Testis (tissue), 3 donors: ENCODE measurements around the gene USP47. TPM values are rescaled to one million over a fixed set of nuclear protein-coding genes. Genes with fewer than 3 reads are reported as not detected.

ENCODE experiments used
- DNase-seq: peaks from one replicate; pipeline ENCODE4 v3.0.0-alpha.2; 2019
- H3K27ac ChIP-seq, 2 donors: fragments of 200-600 bp; sonication (generic); one replicate each; pipeline ENCODE4 v1.5.1; 2019
- H3K27me3 ChIP-seq: fragments of 200-600 bp; sonication (generic); one replicate; pipeline ENCODE4 v1.5.1; 2019
- H3K36me3 ChIP-seq: fragments of 200-600 bp; sonication (generic); one replicate; pipeline ENCODE4 v1.5.1; 2017; ENCODE audit warnings: low read depth; ENCODE audit errors: missing control alignments
- H3K4me1 ChIP-seq: fragments of 200-600 bp; sonication (generic); one replicate; pipeline ENCODE4 v1.5.1; 2019
- H3K4me3 ChIP-seq, 2 donors: fragments of 200-600 bp; sonication (generic); one replicate each; pipeline ENCODE4 v1.5.1; 2017 to 2019
- H3K9me3 ChIP-seq: fragments of 200-600 bp; sonication (generic); one replicate; pipeline ENCODE4 v1.5.1; 2017
- POLR2A ChIP-seq: fragments of 450-650 bp; IDR thresholded peaks from one replicate; pipeline ENCODE4 v1.6.1; 2017; ENCODE audit warnings: antibody characterized with exemption, mild to moderate bottlenecking, moderate library complexity
- WGBS, 2 donors: methylation state at CpG; one replicate each; pipeline ENCODE4 v1.1.5; 2018; 5-methylcytosine and 5-hydroxymethylcytosine counted together
- intact Hi-C: fragments of 100-400 bp; cut with DNase I; formaldehyde crosslinking; loops from one replicate; pipeline ENCODE4 v1.15.1; 2023; ENCODE audit warnings: low total_unique reads
- polyA plus RNA-seq: library from polyadenylated mRNA; stranded (reverse); fragments of 350-450 nt; fragmentation: Illumina TruSeq; extraction: RNeasy Lipid Tissue Mini Kit (QIAGEN cat#74804); gene quantifications from one replicate; pipeline ENCODE4 v1.2.3, GENCODE V29; 2014; ENCODE audit warnings: low read depth, low replicate concordance; ENCODE audit not compliant: insufficient read depth
- total RNA-seq, 2 donors: library from RNA; depleted of rRNA; stranded (reverse); fragments of >200 nt; gene quantifications; one replicate each; pipeline ENCODE4 v1.2.3, GENCODE V29; 2016
- TF ChIP-seq, protein P1 (sequence below), 3 experiments: fragments of 450-650 bp in 2 of 3; fragments of 200-600 bp in 1 of 3; sonication (generic) in 1 of 3; IDR thresholded peaks; one replicate each; pipeline ENCODE4 v1.5.1; 2016 to 2019; ENCODE audit warnings: antibody characterized with exemption in 3 of 3, mild to moderate bottlenecking in 2 of 3, moderate library complexity in 1 of 3

Gene USP47
- total and polyA plus RNA-seq, 3 donors from 2014 or later: 35.1 to 111 (median 102) TPM

DNA sequence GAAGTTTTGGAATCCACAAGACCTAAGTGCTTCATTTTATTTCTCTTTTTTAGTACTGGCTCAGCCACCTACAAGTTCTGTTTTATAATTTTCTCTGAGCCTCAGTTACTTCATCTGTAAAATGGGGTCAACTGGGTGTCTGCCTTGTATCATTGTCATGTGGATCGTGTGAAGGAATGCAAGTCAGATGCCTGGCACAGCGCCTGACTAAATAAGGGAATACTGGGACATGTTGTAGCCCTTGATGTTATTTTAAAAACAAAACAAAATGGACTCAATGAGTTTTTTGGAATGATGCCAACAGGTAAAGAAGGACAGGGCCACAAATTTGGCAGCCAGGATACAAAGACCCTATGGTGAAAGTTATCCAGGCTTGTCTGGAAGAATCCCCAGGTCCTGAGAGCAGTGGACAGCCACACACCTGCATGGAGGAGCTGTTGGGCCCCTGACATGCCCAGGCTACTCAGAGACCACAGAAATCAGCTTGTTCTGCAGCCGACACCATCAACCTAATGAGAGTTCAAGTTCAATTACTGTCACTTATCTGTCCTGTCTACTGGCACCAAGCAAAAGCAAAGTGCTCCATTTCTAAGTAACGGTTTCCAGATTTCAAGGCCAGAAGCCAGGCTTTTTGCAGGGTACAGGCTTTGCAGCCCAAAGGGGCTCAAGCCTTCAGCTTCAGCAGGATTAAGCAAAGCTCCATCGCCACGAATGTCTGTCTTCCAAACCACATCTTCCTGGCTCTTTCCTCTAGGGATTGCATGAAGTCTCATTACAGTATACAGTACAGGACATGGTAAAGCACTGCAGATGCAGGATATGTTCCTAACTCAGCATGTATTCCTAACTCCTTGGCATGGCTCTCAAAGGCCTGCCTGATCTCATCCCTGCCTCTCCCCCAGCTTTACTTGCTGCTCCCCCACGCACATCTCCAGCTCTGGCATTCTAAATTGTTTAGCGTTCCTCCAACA lies 148.3 kb downstream of the USP47 start:
- Histone ChIP-seq H3K36me3 (no peaks in the 10 kb centered on the region), H3K9me3 (no peaks in the 10 kb centered on the region), H3K4me3 (no peak overlapping the region), H3K27ac (no peak overlapping the region), H3K27me3 (no peaks in the 10 kb centered on the region), H3K4me1 (peaks cover 18% of the 10 kb centered on the region)
- peak; percentile 67 for DNase-seq
- intact Hi-C loops: no loop called here
- TF ChIP-seq, protein P1, sequence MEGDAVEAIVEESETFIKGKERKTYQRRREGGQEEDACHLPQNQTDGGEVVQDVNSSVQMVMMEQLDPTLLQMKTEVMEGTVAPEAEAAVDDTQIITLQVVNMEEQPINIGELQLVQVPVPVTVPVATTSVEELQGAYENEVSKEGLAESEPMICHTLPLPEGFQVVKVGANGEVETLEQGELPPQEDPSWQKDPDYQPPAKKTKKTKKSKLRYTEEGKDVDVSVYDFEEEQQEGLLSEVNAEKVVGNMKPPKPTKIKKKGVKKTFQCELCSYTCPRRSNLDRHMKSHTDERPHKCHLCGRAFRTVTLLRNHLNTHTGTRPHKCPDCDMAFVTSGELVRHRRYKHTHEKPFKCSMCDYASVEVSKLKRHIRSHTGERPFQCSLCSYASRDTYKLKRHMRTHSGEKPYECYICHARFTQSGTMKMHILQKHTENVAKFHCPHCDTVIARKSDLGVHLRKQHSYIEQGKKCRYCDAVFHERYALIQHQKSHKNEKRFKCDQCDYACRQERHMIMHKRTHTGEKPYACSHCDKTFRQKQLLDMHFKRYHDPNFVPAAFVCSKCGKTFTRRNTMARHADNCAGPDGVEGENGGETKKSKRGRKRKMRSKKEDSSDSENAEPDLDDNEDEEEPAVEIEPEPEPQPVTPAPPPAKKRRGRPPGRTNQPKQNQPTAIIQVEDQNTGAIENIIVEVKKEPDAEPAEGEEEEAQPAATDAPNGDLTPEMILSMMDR (IDR thresholded peaks at IDR 0.05): no peak
- TF ChIP-seq POLR2A: no peak
- WGBS, 2 donors: 61 to 70% methylated on average over 8 of the region's 8 CpGs

GRCh38 chr11:11992257-11993212 lies 150.8 kb downstream of the USP47 start:
- intact Hi-C loops: no loop called here
- Histone ChIP-seq H3K27ac (no peak overlapping the region), H3K4me1 (peaks cover 12% of the 10 kb centered on the region), H3K4me3 (no peak overlapping the region), H3K36me3 (no peaks in the 10 kb centered on the region), H3K9me3 (no peaks in the 10 kb centered on the region), H3K27me3 (no peaks in the 10 kb centered on the region)
- no peak for TF ChIP-seq POLR2A
- TF ChIP-seq, protein P1 (IDR thresholded peaks at IDR 0.05): no peak
- WGBS, 2 donors: 72 to 73% methylated on average over 6 of the region's 6 CpGs
- no peak for DNase-seq

- H3K36me3 ChIP-seq: no peaks in the 10 kb centered on the region
These were observed 152.1 kb downstream of the USP47 start for GRCh38 chr11:11993839-11994238.

GRCh38 chr11:11995601-11996000 lies 153.8 kb downstream of the USP47 start:
- 89 to 94% methylated on average over 6 of the region's 6 CpGs for WGBS, 2 donors
- DNase-seq: no peak
- peaks cover 12% of the 10 kb centered on the region for H3K4me1 ChIP-seq
- no peaks in the 10 kb centered on the region for H3K36me3 ChIP-seq
- no peaks in the 10 kb centered on the region for H3K9me3 ChIP-seq
- no peaks in the 10 kb centered on the region for H3K27me3 ChIP-seq
- no peak overlapping the region for H3K4me3 ChIP-seq
- no peak overlapping the region for H3K27ac ChIP-seq
- intact Hi-C loops: no loop called here
- TF ChIP-seq POLR2A: no peak
- TF ChIP-seq, protein P1 (IDR thresholded peaks at IDR 0.05): no peak

More at GRCh38 chr11:11993839-11994238, 152.1 kb downstream of the USP47 start:
- Histone ChIP-seq H3K9me3 (no peaks in the 10 kb centered on the region), H3K27ac (no peak overlapping the region), H3K27me3 (no peaks in the 10 kb centered on the region), H3K4me1 (peaks cover 12% of the 10 kb centered on the region), H3K4me3 (no peak overlapping the region)
- intact Hi-C loops: no loop called here
- peak; percentile 63 for DNase-seq
- 31 to 48% methylated on average over 8 of the region's 8 CpGs for WGBS, 2 donors
- TF ChIP-seq, protein P1 (IDR thresholded peaks at IDR 0.05): no peak
- TF ChIP-seq POLR2A: no peak
